ENCODE data around the gene MMEL1. TPM values are rescaled to one million over a fixed set of nuclear protein-coding genes. Genes with fewer than 3 reads are reported as not detected.

Gene MMEL1
- total and polyA plus RNA-seq, 2 of the 13 experiments (the other 11 are each of a cell fraction or from before 2014, with no cell fraction given), result 0.48 TPM; not detected in 1

- TF ChIP-seq, protein P1, sequence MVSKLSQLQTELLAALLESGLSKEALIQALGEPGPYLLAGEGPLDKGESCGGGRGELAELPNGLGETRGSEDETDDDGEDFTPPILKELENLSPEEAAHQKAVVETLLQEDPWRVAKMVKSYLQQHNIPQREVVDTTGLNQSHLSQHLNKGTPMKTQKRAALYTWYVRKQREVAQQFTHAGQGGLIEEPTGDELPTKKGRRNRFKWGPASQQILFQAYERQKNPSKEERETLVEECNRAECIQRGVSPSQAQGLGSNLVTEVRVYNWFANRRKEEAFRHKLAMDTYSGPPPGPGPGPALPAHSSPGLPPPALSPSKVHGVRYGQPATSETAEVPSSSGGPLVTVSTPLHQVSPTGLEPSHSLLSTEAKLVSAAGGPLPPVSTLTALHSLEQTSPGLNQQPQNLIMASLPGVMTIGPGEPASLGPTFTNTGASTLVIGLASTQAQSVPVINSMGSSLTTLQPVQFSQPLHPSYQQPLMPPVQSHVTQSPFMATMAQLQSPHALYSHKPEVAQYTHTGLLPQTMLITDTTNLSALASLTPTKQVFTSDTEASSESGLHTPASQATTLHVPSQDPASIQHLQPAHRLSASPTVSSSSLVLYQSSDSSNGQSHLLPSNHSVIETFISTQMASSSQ (IDR thresholded peaks at IDR 0.05; ENCODE audit: low read depth), result no peak
- TF ChIP-seq, protein P1 (CRISPR knock-in tag; IDR thresholded peaks at IDR 0.05; ENCODE audit: borderline replicate concordance), result no peak
- TF ChIP-seq ZNF432 (CRISPR knock-in tag; IDR thresholded peaks at IDR 0.05; ENCODE audit: borderline replicate concordance) (no peak), ZNF558 (CRISPR knock-in tag; IDR thresholded peaks at IDR 0.05; ENCODE audit: borderline replicate concordance) (peak; percentile 57; the same call in 1 of the 2 replicates), ZHX2 (IDR thresholded peaks at IDR 0.05; ENCODE audit: low read depth) (no peak), ZHX2 (CRISPR knock-in tag; IDR thresholded peaks at IDR 0.05; ENCODE audit: borderline replicate concordance) (no peak), PAF1 (CRISPR knock-in tag; IDR thresholded peaks at IDR 0.05) (no peak), ZNF292 (CRISPR knock-in tag; IDR thresholded peaks at IDR 0.05; ENCODE audit: borderline replicate concordance, low read depth) (0 out of 2 replicates have a peak, but pooled peaks have one; percentile 11), ZNF253 (CRISPR knock-in tag; IDR thresholded peaks at IDR 0.05; ENCODE audit: borderline replicate concordance) (0 out of 2 replicates have a peak, but pooled peaks have one; percentile 34), NFRKB (IDR thresholded peaks at IDR 0.05) (no peak), ZFP41 (CRISPR knock-in tag; IDR thresholded peaks at IDR 0.05; ENCODE audit: borderline replicate concordance) (no peak), ZSCAN22 (CRISPR knock-in tag; IDR thresholded peaks at IDR 0.05) (no peak), MXD4 (CRISPR knock-in tag; IDR thresholded peaks at IDR 0.05) (no peak), AHR (CRISPR knock-in tag; IDR thresholded peaks at IDR 0.05) (no peak), ZNF512B (CRISPR knock-in tag; IDR thresholded peaks at IDR 0.05; ENCODE audit: borderline replicate concordance) (0 out of 2 replicates have a peak, but pooled peaks have one; percentile 24), MED1 (CRISPR knock-in tag; IDR thresholded peaks at IDR 0.05) (peak; percentile 54; the same call in 1 of the 2 replicates)
Observed at GRCh38 chr1:2556678-2557481, 75.9 kb downstream of the MMEL1 start (continued).

Measured in HepG2 (cell line).